ENCODE data around the gene GIMAP2.
"Not testable (repeated sequence)": the region's sequence is repeated elsewhere in the genome, so short reads cannot be mapped to it uniquely, and the experiment has no call there.

The GIMAP2 gene
- total RNA-seq = 9.3 to 36.0 (median 16.3) reads per million in 17 experiments

DNA sequence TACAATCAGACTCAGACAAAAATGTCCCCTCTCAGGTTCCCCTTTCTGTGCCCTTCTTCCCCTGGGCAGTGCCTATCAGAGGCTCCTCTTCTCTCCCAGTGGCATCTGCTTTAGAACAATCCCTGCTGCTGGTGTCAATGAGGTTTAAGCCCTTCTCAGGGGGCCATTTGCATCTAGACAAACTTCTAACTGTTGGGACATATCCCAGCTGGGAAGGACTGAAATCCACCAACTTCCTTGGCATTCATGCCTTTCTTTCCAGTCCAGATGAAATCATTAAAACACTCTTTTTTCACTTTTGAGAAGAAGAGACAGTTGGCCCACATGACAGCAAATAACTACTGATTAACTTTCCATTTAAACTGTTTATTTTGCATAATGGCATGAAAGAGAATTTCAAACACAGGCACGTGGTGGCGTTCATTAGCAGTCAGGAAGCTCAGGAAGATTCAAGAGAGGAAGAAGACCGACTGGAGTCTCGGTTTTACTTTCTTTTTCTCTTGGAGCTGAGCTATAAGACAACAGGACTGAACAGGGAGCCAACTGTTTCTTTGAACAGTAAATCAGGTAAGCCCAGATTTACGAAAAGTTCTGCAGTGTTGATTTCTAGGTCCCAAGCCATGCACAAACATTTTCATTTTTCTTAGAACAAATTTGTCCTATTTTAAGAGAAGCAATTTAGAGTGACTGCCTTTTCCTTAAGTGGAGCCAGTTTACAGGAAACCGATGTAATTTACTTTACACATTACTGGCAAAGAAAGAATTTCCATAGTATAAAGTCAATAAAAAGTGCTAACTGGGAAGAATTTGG lies at the start of gene GIMAP2:
TSS of gene GIMAP2 (plus strand) at position 488 of the 811 bp plus-strand sequence. CDS start 1,354 bp downstream, outside the sequence.
- peak; percentile 49 to 82 (median 72) for DNase-seq

DNA sequence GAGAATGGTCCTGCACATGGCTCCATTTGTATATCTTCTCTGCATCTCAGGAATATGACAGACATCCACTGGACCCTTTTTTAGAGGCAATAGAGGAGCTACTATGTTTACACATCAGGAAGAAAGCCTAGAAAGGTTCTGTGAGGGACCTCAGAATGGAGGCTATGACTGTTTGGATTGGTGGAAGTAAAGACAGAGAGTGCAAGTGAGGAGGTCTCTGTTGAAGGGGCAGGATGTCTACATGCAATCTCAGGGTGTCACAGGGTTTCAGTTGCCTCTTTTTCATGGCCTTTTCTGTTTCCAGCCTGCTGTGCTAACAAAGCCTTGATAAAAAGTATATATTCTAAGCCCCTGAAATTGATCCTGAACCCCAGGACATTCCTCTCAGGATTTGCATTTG lies 43.7 kb upstream of the GIMAP2 start:
- no peak for DNase-seq

DNA sequence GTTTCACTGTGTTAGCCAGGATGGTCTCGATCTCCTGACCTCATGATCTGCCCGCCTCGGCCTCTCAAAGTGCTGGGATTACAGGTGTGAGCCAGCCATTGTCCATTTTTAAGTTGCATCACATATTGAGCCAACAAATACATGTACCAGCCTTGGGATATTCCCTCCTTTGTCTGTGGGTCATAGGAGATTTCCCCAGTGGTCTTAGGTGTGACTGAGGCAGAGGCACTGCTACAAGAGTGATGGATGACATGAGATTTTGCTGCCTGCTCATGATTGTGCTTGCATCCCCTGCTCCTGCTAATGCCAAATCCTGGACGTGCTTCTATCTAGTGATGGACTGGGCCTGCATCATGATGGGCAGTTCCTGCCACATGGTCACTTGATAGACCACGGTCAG lies 42.6 kb upstream of the GIMAP2 start:
- no peak for DNase-seq

DNA sequence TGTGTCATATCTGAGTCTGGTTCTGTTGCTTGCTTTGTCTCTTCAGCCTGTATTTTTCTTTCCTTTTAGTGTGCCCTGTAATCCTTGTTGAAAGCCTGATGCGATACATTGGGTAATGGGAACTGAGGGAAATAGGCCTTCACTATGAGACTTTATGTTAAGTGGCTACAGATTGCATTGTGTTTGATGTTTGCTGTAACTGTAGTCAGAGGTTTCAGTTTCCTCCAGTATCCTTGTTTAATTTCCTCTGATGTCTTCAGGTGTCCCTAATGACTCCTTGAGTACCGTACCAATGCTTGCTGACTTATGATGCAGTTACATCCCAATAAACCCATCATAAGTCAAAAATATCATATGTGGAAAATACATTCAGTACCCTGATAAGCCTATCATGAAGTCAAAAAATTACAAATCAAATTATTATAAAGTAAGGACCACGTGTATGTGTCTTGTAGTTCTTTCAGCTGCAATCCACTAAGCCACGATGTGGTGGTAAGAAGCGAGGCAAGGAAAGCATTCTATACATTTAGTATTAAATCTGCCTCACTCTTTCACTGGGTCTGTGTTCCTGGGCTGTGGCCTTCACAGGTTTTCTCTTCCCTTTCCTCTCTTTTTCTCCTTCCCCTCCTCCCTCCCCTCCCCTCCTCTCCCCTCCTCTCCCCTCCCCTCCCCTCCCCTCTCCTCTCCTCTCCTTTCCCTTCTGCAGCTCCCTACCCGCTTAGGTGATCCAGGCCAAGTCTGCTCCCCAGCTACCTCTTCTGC lies 40.1 kb upstream of the GIMAP2 start:
- no peak for DNase-seq

DNA sequence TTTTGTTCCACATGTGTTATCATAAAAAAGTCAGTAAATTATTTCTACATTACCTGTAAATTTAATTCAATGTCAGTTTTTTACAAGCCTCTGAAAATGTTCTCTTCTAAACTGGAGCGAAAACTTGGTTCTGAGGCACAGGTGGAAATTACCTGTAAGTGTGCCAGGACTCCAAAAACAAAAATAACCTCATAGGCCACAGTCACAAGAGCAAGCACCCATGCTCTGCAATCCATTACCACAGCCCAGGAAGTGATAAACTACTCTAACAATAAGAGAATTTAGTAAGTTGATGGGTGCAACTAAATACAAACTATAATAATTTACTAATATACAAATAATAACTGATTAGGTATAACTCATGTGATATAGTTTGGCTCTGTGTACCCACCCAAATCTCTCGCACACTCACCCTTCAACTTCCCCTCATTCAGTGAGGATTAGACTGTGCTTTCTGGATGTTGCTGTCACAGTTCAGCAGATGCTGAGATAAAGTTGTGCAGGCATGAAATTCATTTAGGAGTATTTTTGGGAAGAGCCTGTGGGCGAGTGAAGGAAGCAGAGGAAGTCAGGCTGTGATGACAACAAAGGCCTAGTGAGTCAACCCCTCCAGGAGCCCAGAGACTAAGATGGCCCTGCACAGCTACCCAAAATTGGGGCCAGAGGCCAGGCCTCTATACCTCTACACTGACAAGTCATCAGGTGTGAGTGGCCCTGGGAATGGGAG lies 37.0 kb upstream of the GIMAP2 start:
- DNase-seq = peak in 2 of 4 experiments; percentile 39 to 53

DNA sequence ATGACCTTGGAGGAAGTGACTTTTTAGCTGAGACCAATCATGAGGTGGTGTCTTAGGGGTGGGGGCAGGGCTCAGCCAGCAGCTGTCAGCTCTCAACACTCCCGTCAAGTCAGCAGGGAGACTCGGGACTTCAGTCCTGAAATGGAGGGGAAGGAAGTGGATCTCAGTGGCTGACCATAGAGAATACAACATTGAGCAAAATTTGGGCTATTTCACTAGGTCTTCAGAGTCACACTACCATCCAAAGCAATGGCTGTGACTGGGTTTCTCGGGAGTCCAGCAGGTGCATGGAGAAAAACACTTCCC lies 36.5 kb upstream of the GIMAP2 start:
- peak in 1 of 4 experiments; percentile 46 for DNase-seq

DNA sequence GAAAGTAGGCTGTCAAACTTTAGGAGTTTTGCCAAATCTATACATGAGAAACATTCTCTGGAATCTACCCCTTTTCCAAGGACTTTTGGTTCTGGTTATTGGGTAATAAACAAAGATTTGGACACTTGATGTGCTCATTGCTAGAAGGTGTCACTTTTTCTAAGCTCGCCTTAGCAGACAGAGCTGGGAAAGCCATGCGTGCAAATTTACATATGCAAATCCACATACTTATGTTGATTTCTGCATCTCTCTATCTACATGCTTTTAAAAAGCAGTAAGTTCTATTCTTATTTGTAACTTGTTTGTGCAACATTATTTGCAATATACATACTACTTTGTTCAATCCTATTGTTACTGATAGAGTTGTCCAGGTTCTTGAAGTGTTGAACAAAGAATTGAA lies 30.8 kb upstream of the GIMAP2 start:
- no peak for DNase-seq

DNA sequence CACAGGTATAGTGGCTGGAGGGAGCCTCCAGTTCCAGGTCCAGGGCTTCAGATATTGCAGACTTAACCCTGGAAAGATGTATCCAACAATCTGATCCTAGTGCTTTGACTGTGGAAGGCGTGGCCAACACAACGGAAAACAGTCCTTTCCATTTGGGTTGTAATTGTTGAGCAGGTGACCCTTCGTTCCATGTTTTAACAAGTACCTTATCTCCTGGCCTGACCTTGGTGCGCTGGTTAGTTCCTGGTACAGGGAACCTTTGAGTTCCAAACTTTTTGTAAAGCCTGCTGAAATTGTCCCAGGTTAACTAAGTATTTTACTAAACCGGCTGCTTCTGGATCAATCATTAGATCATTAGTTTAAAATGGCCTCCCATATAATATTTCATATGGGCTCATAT lies 29.5 kb upstream of the GIMAP2 start:
- DNase-seq = no peak

DNA sequence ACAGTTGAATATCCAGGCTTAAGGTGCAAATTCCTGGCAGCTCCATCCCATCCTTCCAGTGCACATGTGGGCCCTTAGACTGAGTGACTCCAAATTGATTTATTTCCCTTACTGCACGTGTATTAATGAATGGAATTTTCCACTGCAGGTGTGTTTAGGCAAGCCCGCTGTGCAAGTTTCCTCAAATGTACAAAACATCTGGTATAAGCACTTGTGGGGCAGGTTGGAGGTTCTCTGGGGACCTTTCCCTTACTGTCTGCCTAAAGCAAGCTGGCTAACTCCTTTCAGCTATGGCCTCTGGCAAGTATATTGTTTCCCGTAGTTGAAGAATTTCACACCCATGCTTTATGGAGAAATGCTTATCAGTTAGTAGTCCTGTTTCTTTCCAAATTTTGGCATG lies 28.0 kb upstream of the GIMAP2 start:
- DNase-seq = no peak

DNA sequence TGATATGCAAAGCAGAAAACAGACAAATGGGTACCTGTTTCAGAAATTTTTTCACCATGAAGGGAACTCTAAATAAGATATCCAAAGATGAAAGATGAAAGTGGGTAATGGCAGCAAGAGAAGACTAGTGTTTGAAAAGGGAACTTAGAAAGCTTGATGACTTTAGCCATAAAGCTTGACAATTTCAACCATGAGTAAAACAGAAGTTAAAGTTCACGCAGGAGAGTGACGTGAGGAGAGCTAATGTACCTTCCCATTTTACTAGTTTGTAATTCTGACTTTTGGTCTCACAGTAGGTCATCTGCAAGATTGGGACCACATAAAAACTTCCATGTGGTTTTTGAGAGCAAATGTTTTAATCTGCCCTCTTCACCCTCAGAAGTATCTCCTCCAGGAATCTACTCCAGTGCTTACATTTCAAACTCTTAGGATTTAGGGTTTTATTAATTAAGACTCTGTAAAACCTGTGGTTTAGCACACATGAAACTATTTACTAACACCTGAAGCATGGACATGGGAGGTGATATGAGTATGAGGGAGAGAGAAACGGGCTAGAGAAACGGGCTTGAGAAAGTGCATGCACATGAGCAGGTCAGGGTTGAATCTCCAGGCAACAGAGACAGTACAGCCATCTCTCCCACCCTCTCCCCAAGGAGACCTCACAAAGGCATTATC lies 24.4 kb upstream of the GIMAP2 start:
- peak in 2 of 4 experiments; percentile 33 to 48 for DNase-seq

DNA sequence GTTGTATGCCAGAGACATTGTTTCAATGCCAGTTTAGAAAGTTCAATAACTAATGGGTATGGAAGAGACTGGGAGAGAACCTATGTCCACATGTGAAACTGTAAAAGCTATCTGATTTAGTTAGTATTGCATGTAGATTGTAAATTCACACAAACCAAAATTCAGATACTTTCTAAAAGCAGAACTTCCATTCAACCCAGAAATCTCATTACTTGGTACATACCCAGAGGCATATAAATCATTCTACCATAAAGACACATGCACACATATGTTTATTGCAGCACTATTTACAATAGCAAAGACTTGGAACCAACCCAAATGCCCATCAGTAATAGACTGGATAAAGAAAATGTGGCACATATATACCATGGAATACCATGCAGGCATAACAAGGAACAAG lies 22.7 kb upstream of the GIMAP2 start:
- not testable (repeated sequence) for DNase-seq

DNA sequence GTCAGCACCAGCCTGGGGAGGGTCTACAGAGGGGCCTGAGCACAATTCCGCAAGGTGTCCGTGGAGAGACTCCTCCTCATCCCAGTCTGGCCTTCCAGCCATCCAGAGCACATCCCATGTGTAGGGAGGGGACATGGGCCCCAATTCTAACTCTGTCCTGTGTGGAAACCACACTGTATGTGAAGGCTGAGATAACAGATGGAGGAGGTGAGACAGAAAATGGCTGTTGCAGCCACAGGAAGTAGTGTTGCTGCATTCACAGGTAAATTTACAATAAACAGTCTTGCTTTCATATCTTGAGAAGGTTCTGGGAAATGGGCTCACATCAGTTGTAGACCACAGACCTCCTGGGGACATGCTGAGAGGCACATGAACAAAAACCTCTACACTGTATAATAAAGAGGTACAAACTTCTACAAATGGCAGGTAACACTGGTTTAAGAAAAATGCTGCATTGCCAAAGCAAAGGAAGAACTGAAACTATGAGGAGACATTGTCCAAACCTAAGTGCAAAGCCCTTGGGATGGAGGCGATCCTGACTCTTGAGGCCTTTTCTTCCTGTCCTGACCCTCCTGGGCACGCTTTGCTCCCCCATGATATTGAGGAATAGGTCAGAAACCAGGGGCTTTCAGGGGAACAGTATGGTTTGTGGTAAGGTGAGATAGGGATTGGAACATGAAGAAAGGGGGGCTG lies 21.6 kb upstream of the GIMAP2 start:
- no peak for DNase-seq

DNA sequence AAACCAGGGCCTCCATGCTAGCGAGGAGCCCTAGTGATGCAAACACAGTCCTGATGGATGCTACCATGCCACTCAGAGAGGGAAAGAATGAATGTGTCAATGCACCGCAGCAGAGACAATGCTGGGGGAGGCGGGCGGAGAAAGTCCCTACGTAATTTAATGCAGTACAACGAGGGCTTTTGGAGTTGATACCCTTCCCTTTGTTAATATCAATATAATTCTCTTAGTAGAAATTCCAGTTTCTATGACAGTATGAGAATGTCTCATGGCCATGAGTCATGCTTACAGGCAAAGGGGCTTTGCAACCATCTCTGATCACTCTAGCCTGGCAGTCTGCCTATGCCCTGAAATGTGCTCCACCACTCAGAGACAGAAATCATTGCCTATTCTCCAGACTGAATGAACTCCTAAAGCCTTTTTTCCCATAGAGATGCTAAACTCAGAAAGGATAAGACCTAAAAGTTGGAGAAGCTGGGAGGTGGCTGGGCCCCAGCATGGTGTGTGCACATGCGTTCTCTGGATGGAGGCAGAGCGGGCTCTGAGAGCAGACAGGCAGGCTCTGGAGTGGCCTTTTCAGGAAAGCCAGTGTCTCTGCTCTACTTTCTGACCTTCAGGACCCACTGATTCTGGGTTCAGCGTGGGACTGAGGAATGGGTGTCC lies 20.3 kb upstream of the GIMAP2 start:
- DNase-seq = peak in 2 of 4 experiments; percentile 8 to 41

DNA sequence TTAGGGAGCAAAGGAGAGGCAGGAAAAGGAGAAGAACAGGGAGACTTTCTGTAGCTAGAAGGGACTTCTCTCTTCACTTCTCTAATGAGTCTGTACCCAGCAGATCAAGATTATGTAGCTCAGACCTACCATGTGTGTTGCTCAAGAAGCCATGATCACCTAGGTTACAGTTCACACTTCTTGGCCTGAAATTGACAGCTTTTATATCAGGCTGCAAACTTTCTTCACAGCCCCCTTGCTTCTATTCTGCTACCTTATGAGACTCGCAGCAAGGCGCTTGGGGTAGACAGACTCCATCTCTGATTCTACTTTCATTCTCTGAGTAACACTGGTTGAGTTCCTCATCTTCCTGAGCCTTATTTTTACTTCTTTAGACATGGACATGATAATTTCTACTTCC lies 19.6 kb upstream of the GIMAP2 start:
- peak; percentile 30 to 57 (median 40) for DNase-seq

DNA sequence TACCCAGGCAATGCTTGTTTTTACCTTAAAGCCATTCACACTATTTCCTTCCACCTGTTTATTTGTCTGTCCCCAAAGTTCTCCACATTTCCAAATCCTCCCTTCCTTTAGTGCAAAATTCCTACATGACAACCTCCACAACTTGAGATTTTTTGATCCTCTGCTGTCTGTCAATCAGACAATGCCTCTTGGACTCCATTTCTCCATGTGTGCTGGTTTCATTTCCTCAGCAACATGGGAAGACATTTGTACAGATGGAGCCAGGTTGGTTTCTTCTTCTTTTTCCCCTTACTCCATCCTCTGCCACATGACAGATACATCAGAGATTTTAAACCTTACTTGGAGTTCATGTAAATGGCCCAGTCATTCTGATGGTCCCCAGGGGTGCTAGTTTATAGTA lies 19.1 kb upstream of the GIMAP2 start:
- peak in 2 of 4 experiments; percentile 34 to 42 for DNase-seq

DNA sequence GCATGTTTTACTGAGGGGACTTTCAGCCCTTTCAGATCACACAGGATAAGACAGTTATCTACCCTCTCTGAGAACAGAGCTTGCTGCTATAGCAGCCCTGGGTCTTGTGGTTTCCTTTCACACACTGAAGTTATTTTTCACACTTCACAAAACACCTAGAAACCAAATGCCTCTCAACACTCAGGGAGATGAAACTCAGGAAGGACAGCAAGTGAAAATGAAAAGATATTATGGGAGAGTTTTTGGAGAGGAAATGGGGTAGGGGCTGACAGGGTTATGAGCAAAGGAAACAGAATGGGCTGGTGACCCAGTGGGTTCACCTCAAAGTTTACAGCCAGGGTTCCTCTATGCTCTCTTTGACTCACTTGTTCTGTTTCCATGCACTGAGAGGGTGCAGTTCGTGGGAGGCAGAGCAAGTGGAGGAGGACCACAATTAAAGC lies 17.0 kb upstream of the GIMAP2 start:
- no peak for DNase-seq

DNA sequence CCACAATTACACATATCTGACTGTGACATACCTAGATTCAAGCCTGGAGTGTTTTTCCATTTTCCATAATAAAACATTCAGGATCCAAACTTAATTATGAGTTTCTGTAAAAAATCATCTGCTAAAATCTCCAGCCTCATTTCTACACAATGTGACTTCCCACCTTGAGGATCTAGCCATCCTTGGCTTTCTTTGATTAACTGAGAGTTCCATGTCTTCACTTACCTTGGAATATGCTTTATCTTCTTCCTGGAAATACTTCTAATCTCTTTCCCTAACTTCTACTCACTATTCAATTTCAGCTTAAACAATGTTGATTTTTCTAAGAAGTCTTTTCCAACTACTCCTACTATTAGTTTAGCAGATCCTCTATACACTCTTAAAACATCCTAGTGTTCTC lies 16.5 kb upstream of the GIMAP2 start:
- DNase-seq = no peak

DNA sequence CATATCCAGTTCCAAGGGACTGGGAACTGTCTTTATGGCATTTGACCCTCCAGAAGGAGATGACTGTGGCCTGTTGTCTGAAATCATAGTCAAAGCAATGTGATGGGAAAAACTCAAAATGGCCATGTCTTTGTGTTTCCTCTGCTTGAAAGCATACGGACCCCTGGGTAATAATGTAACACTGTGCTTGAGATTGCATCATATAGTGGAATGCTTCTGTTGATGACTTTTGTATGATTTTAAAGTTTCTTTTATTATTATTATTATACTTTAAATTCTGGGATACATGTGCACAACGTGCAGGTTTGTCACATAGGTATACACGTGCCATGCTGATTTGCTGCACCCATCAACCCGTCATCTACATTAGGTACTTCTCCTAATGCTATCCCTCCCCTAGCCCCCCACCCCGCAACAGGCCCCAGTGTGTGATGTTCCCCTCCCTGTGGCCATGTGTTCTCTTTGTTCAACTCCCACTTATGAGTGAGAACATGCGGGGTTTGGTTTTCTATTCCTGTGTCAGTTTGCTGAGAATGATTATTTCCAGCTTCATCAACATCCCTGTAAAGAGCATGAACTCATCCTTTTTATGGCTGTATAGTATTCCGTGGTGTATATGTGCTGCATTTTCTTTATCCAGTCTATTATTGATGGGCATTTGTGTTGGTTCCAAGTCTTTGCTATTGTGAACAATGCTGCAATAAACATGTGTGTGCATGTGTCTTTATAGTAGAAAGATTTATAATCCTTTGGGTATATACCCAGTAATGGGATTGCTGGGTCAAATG lies 13.5 kb upstream of the GIMAP2 start:
- not testable (repeated sequence) for DNase-seq

DNA sequence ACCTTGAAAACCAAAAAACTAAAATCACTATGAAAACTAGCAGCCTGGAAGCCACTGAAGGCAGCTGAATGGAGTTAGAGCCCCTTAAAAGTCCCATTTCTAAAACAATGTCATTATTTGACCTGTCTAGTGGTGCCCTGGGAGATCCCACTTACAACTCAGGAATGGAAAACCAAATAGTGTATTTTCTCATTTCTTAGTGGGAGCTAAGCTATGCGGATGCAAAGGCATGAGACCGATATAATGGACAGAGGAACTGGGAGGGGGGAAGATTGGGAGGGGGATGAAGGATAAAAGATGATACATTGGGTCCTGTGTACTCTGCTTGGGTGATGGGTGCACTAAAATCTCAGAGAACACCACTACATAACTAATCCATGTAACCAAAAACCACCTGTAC lies 9.8 kb upstream of the GIMAP2 start:
- no peak for DNase-seq

DNA sequence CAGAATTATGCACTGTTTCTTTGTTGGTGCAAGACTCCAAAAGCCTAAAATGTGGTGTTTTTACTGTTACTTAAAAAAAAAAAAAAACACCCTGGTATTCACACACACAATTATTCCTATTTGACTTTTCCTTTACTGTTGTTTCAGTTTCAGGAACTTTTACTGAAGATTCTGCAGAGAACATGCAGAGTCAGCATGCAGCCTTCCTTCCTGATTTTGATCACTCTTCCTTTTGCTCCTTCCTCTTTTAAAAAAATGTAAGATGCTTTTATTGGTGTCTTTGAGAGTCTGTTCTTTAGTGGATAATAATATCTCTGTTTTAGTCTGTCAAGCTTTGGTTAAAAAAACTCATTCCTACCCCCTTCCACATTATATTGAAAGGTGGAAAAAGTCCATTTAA lies 9.2 kb upstream of the GIMAP2 start:
- peak; percentile 55 to 74 (median 66) for DNase-seq

DNA sequence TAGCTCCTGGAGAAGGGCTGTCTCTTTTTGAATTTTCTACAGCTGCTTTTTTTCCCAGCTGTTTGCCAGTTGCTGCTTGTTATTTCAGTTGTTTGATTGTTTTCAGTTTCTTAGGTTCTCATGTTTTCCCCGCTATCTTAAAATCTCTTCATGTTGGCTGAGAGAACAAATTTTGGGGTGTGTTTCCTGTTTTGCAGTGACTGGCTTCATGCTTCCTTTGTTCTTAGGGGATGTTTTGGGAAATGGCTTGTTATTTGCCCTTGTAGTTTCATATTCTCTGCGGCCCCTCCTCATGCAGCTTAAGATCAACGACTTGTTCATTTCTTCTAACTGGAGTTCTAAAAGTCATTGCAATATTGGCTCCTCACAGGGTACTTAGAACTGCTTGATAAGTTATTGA lies 8.7 kb upstream of the GIMAP2 start:
- DNase-seq = not testable (repeated sequence)

Data from suppressor macrophage (primary cell).